HEK293T (cell line): ENCODE results near the gene SNX1.

ENCODE experiments used
- CTCF ChIA-PET: fragments of 350-600 bp; formaldehyde crosslinking; extraction: SDS; loops from one replicate; lab custom pipeline; 2021; ENCODE audit warnings: antibody characterized with exemption, inconsistent platforms; lab: Yijun Ruan, JAX
- POLR2A ChIA-PET: fragments of 350-600 bp; formaldehyde crosslinking; extraction: SDS; loops from one replicate; lab custom pipeline; 2020; ENCODE audit warnings: antibody characterized with exemption, inconsistent platforms; lab: Yijun Ruan, JAX
- DNase-seq: peaks from one replicate; pipeline ENCODE4 v3.0.0; 2012; ENCODE audit warnings: mixed read lengths; ENCODE audit errors: extremely low spot score
- ARNT ChIP-seq: fragments of 450-650 bp; IDR thresholded peaks from 2 replicates; pipeline ENCODE4 v1.6.1; 2017; ENCODE audit warnings: mild to moderate bottlenecking
- BHLHE40 ChIP-seq: fragments of 450-650 bp; IDR thresholded peaks from 2 replicates; pipeline ENCODE4 v1.6.1; 2016; ENCODE audit warnings: mild to moderate bottlenecking, moderate library complexity, borderline replicate concordance
- CTBP1 ChIP-seq: fragments of 450-650 bp; IDR thresholded peaks from 2 replicates; pipeline ENCODE4 v1.6.1; 2016; ENCODE audit warnings: borderline replicate concordance
- ELF4 ChIP-seq: fragments of 450-650 bp; IDR thresholded peaks from 2 replicates; pipeline ENCODE4 v1.6.1; 2017; ENCODE audit warnings: antibody characterized with exemption
- FOXA1 ChIP-seq: fragments of 450-650 bp; IDR thresholded peaks from 2 replicates; pipeline ENCODE4 v1.6.1; 2016; ENCODE audit warnings: mild to moderate bottlenecking
- FOXK2 ChIP-seq: fragments of 450-650 bp; IDR thresholded peaks from 2 replicates; pipeline ENCODE4 v1.6.1; 2016; ENCODE audit warnings: mild to moderate bottlenecking
- FOXM1 ChIP-seq: fragments of 450-650 bp; IDR thresholded peaks from 2 replicates; pipeline ENCODE4 v1.6.1; 2017; ENCODE audit warnings: mild to moderate bottlenecking, borderline replicate concordance
- HDGF ChIP-seq: fragments of 450-650 bp; IDR thresholded peaks from 2 replicates; pipeline ENCODE4 v1.6.1; 2017; ENCODE audit warnings: antibody characterized with exemption, borderline replicate concordance
- L3MBTL2 ChIP-seq: fragments of 450-650 bp; conservative IDR thresholded peaks from 2 replicates; pipeline ENCODE4 v1.6.1; 2016; ENCODE audit warnings: mild to moderate bottlenecking
- LEF1 ChIP-seq: fragments of 450-650 bp; IDR thresholded peaks from 2 replicates; pipeline ENCODE4 v1.6.1; 2017; ENCODE audit warnings: mild to moderate bottlenecking, borderline replicate concordance
- NFRKB ChIP-seq: fragments of 450-650 bp; IDR thresholded peaks from 2 replicates; pipeline ENCODE4 v1.6.1; 2016; ENCODE audit warnings: mild to moderate bottlenecking, moderate library complexity
- SP1 ChIP-seq: fragments of 450-650 bp; IDR thresholded peaks from 2 replicates; pipeline ENCODE4 v1.6.1; 2017
- SUZ12 ChIP-seq: fragments of 450-650 bp; IDR thresholded peaks from 2 replicates; pipeline ENCODE4 v1.6.1; 2016; ENCODE audit warnings: mild to moderate bottlenecking
- TARDBP ChIP-seq: fragments of 450-650 bp; IDR thresholded peaks from 2 replicates; pipeline ENCODE4 v1.6.1; 2016
- ZNF384 ChIP-seq: fragments of 450-650 bp; IDR thresholded peaks from 2 replicates; pipeline ENCODE4 v1.6.1; 2016
- TF ChIP-seq, protein P1 (sequence below): fragments of 450-650 bp; IDR thresholded peaks from 2 replicates; pipeline ENCODE4 v1.6.1; 2016

SNX1 gene

DNA sequence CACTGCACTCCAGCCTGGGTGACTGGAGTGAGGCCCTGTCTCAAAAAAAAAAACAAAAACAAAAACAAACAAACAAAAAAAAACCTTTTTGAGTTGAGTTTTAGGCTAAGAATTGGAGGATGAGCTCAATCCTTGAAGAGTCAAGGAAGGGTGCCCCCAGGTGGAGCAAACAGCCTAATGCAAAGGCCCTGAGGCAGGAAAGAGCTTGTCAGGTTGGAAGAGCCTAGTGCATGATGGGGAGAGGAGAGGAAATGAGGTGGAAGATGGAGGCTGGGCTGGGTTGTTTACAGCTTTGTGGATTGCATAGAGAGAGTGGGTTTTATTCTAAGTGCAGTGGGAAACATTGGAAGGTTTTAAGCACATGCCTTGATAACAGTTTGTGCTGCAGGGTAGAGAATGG is 53.6 kb downstream of the SNX1 start:
- no peak for TF ChIP-seq TARDBP
- no peak for TF ChIP-seq ARNT
- no peak for TF ChIP-seq FOXA1
- no peak for TF ChIP-seq CTBP1
- no peak for TF ChIP-seq HDGF
- no peak for TF ChIP-seq ELF4
- TF ChIP-seq BHLHE40: no peak
- no peak for TF ChIP-seq ZNF384
- no peak for TF ChIP-seq LEF1
- no peak for TF ChIP-seq SP1
- TF ChIP-seq, protein P1, sequence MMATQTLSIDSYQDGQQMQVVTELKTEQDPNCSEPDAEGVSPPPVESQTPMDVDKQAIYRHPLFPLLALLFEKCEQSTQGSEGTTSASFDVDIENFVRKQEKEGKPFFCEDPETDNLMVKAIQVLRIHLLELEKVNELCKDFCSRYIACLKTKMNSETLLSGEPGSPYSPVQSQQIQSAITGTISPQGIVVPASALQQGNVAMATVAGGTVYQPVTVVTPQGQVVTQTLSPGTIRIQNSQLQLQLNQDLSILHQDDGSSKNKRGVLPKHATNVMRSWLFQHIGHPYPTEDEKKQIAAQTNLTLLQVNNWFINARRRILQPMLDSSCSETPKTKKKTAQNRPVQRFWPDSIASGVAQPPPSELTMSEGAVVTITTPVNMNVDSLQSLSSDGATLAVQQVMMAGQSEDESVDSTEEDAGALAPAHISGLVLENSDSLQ: no peak
- TF ChIP-seq SUZ12: no peak
- TF ChIP-seq FOXM1: no peak
- no peak for TF ChIP-seq L3MBTL2
- no peak for TF ChIP-seq NFRKB
- no peak for TF ChIP-seq FOXK2
- POLR2A ChIA-PET: interaction anchor here (1.3 kb wide), 1 partner anchor 56 kb away, joined by 8 read pairs; the partner anchor contains the start of gene CIAO2A
- no peak for DNase-seq
- CTCF ChIA-PET: interaction anchor here (0.5 to 1.4 kb wide), 5 partner anchors 14 to 473 kb away, joined by 4 to 6 read pairs (median 4); partner anchors contain the start of gene PPIB

DNA sequence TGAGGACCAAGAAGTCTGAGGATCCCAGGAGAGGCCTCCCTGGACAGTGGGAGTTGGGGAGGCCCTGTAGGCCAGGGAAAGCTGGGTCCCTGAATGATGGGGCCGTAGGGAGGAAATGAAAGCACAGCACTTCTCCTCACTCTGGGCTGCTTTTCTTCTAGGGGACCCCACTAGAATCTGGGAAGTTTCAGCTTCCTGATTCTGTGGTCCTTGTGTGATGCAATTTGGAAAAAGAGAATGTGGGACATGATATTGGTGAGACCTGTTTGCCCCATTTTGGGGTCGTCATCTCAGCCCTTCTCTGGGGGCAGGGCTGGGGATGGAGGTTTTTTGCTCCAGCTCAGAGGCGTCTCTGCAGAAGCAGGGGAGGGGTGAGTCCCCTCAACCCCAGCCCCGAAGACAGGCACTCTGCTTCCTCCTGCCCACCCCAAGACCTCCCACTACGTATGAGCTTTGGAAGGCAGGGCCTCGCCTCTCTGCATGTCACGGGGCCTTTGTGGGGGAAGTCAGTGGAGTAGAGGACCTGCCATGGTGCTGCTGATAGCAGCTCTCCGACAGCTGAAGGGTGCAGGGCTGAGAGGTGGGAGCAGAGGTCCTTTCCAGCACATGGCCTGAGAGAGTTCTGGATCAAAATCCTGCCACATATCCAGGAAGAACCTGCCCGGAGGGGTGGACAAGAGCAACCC is 54.3 kb downstream of the SNX1 start:
- no peak for DNase-seq
- CTCF ChIA-PET: interaction anchor here (0.5 to 1.4 kb wide), 5 partner anchors 13 to 474 kb away, joined by 4 to 6 read pairs (median 4); partner anchors contain the start of gene PPIB
- POLR2A ChIA-PET: interaction anchor here (2.3 kb wide), 1 partner anchor 13 kb away, joined by 9 read pairs; the partner anchor contains the start of gene PPIB
- TF ChIP-seq BHLHE40 (no peak), FOXK2 (no peak), LEF1 (no peak), ZNF384 (no peak), FOXM1 (no peak), ELF4 (no peak), TARDBP (no peak), ARNT (no peak), NFRKB (no peak), HDGF (no peak), CTBP1 (no peak), FOXA1 (no peak)
- TF ChIP-seq, protein P1: no peak

DNA sequence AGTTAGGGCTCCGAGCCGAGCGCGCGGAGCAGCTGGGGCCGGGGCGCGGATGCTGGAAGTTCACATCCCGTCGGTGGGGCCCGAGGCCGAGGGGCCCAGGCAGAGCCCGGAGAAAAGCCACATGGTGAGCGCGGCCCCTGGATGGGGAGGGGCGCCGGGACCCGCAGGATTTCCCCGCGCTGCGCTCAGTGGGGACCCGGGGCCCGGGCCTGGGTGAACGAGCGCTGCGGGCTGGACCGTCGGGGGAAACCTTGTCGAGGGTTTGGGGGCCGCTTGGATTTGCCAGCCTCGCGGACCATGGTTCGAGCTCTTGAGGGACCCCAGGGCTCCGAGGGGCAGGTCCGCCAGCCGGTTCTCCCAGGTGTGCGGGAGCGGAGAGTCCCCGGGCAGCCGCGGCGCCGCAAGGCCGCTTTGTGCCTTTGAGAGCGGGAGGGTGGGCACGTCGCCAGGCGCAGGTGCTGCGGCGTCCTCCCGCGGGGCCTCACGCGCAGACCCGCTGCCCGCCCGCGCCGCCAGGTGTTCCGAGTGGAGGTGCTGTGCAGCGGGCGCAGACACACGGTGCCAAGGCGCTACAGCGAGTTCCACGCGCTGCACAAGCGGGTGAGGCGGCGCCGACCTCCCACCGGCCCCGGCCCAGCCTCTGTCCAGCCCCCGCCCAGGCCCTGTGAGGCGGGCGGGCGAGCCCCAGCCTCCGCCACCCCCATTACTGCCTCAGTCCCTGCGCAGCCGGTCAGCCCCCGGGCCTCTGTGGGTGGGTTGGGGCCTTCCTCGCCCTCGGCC is 56.1 kb downstream of the SNX1 start, which contains the start of gene SNX22:
SNX22 (plus strand) TSS at position 5 of the 780 bp plus-strand sequence; CDS start at position 50, 45 bp downstream.
- no peak for TF ChIP-seq ELF4
- no peak for TF ChIP-seq L3MBTL2
- no peak for TF ChIP-seq SP1
- TF ChIP-seq ZNF384: no peak
- TF ChIP-seq ARNT: no peak
- no peak for TF ChIP-seq FOXA1
- no peak for TF ChIP-seq SUZ12
- TF ChIP-seq FOXK2: no peak
- TF ChIP-seq NFRKB: no peak
- no peak for DNase-seq
- ChIA-PET CTCF (interaction anchor here (0.6 kb wide), 1 partner anchor 535 kb away, joined by 3 read pairs; no protein-coding TSS in a partner anchor), POLR2A (interaction anchor here (2.3 kb wide), 1 partner anchor 11 kb away, joined by 9 read pairs; the partner anchor contains the start of gene PPIB)

DNA sequence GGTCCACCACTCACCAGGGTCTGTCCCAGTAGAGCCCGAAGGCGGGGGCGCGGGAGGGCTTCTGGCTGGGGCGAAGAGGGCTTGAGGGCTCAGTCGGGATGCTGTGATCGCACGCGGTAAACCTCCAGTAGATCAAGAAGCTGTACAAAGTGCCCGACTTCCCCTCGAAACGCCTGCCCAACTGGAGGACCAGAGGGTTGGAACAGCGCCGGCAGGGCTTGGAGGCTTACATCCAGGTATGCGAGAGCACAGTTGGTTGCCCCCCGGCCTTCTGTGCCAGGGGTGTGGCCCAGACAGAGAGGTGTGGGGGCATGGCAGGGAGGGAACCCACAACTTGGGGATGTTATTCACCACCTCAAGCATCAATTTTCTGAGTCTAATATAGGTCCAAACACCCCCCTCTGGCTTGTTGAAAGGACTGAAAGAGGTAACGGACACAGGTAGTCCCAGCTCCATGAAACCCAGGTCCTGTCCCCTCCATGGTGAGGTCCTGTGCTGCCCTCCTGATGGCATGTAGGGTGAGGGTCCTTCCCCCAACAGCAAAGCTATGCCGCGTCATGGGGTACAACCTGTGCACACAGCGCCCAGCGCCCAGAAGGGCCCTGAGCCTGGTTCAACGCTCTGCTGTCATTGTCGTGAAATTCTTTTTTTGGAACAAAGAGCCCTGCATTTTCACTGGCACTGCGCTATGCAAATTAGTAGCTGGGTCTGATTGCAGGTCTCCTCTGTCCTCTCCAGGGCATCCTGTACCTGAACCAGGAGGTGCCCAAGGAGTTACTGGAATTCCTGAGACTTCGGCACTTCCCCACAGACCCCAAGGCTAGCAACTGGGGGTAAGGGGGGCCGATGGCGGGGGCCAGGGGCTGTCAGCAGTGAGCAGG is 57.0 kb downstream of the SNX1 start:
- POLR2A ChIA-PET: interaction anchor here (2.2 to 2.3 kb wide), 2 partner anchors 10 to 60 kb away, joined by 8 to 18 read pairs; partner anchors contain the start of genes CIAO2A and PPIB
- TF ChIP-seq FOXA1 (no peak), FOXK2 (no peak)
- CTCF ChIA-PET: interaction anchor here (0.6 to 0.9 kb wide), 7 partner anchors 9 to 543 kb away, joined by 3 to 6 read pairs (median 3); partner anchors contain the start of gene CIAO2A
- DNase-seq: no peak

DNA sequence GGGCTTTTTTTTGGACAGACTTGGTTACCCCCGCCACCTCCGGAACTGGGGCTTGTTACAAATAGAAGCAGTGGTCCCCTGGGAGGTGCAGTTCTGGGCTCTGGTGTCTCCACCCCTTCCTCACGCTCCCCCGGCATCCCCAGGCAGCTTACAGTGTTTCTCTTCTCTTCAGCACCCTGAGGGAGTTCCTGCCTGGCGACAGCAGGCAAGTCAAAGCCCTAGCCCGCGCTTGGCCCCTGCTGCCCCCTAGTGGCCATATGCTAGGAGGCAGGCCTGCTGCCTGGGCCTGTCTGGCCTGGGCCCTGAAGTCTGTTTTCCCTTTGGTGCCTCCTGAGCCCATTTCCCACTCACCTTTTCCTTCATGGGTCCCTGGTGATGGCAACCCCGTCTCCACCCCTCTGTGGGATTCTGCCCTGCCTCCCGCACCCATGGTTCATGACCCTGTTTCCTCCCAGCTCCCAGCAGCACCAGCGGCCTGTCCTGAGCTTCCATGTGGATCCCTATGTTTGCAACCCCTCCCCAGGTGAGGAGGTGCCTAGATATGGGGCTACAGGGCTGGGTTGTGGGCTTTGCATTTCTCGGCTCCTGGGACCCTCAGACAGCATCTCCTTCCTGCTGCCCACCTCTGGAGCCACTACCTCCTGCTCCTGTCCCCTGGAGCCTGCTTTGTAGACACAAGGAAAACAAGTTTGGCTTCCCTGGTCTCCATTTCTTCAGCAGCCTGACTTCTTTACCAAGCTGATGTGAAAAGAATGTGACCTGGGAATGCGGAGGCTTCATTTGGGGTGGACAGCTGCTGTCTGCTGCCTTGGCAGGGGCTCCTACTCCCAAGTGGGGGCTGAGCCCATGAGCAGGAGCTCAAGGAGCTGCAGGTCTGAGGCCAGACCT is 57.9 kb downstream of the SNX1 start:
- ChIA-PET POLR2A (interaction anchor here (0.7 to 2.3 kb wide), 3 partner anchors 9 to 60 kb away, joined by 3 to 18 read pairs (median 8); partner anchors contain the start of genes CIAO2A, PPIB and SNX1), CTCF (interaction anchor here (0.6 to 0.9 kb wide), 7 partner anchors 8 to 544 kb away, joined by 3 to 6 read pairs (median 3); partner anchors contain the start of gene CIAO2A)
- TF ChIP-seq TARDBP: no peak
- TF ChIP-seq SP1: no peak
- TF ChIP-seq CTBP1: no peak
- no peak for TF ChIP-seq ELF4
- DNase-seq: peak; percentile 81
